Measurements from ENCODE around the gene RAB37.

DNA sequence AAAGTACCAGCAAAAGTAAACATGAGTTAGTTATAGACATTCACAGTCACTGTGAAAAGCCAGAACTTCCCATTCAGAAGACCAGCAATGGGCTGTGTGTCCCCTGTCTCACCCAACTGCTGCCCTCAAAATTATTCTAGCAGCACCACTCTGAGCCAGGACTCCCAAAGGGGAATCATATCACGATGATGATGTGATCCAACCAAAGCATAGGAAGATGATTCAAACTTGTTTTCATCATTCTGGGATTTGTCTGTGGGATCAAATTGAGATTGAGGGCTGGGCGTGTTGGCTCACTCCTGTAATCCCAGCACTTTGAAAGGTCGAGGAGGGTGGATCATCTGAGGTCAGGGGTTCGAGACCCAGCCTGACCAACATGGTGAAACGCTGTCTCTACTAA, 45.5 kb downstream of the RAB37 start:
- TF ChIP-seq POLR2A (IDR thresholded peaks at IDR 0.05) (no peak), POLR2AphosphoS5 (IDR thresholded peaks at IDR 0.05) (no peak)
- TF ChIP-seq, protein P1, sequence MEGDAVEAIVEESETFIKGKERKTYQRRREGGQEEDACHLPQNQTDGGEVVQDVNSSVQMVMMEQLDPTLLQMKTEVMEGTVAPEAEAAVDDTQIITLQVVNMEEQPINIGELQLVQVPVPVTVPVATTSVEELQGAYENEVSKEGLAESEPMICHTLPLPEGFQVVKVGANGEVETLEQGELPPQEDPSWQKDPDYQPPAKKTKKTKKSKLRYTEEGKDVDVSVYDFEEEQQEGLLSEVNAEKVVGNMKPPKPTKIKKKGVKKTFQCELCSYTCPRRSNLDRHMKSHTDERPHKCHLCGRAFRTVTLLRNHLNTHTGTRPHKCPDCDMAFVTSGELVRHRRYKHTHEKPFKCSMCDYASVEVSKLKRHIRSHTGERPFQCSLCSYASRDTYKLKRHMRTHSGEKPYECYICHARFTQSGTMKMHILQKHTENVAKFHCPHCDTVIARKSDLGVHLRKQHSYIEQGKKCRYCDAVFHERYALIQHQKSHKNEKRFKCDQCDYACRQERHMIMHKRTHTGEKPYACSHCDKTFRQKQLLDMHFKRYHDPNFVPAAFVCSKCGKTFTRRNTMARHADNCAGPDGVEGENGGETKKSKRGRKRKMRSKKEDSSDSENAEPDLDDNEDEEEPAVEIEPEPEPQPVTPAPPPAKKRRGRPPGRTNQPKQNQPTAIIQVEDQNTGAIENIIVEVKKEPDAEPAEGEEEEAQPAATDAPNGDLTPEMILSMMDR (IDR thresholded peaks at IDR 0.05), result no peak
